SK-N-SH (cell line): ENCODE measurements around the gene SLC22A23.
A peak's percentile ranks its signal among the peaks of the same experiment; 100 is the strongest.

Experiments used
- CTCF ChIP-seq: fragments of 200-600 bp; sonication (generic); IDR thresholded peaks from 2 replicates; pipeline ENCODE4 v1.6.1; 2017; ENCODE audit warnings: antibody characterized with exemption, mild to moderate bottlenecking, moderate library complexity
- EZH2phosphoT487 ChIP-seq: fragments of 200-600 bp; sonication (generic); IDR thresholded peaks from 2 replicates; pipeline ENCODE4 v1.6.1; 2017; ENCODE audit warnings: low read depth, mixed run types, mild to moderate bottlenecking, antibody characterized with exemption, moderate library complexity, borderline replicate concordance
- IRF3 ChIP-seq: fragments of 150-350 bp; IDR thresholded peaks from 2 replicates; pipeline ENCODE4 v1.6.1; 2016; ENCODE audit warnings: mild to moderate bottlenecking, low read depth, low read length
- NRF1 ChIP-seq: IDR thresholded peaks from 2 replicates; pipeline ENCODE4 v1.6.1; 2012; ENCODE audit warnings: low read depth, mild to moderate bottlenecking, low read length
- POLR2AphosphoS5 ChIP-seq: IDR thresholded peaks from 2 replicates; pipeline ENCODE4 v1.6.1; 2012; ENCODE audit warnings: low read depth, low read length
- TAF1 ChIP-seq: IDR thresholded peaks from 2 replicates; pipeline ENCODE4 v1.6.1; 2012; ENCODE audit warnings: low read depth, mild to moderate bottlenecking, low read length, moderate library complexity, borderline replicate concordance
- YY1 ChIP-seq: IDR thresholded peaks from 2 replicates; pipeline ENCODE4 v1.4.0; 2012; ENCODE audit warnings: low read depth, mild to moderate bottlenecking

GRCh38 chr6:3258720-3259490 is 197.9 kb downstream of the SLC22A23 start, which contains the start of gene PSMG4:
- peak; percentile 42 for TF ChIP-seq NRF1
- no peak for TF ChIP-seq CTCF
- peak; percentile 77 for TF ChIP-seq TAF1
- 0 out of 2 replicates have a peak, but pooled peaks have one; percentile 60 for TF ChIP-seq YY1
- TF ChIP-seq EZH2phosphoT487, result no peak
- no peak for TF ChIP-seq IRF3
- no peak; the same call in none of the 2 replicates for TF ChIP-seq POLR2AphosphoS5
